ENCODE results near the gene LBHD2.
"Not testable (repeated sequence)": the region's sequence is repeated elsewhere in the genome, so short reads cannot be mapped to it uniquely, and the experiment has no call there.

The LBHD2 gene

GRCh38 chr14:103084021-103084919, at the start of gene LBHD2:
TSS of gene LBHD2 (plus strand) at chr14:103084210. CDS start at chr14:103086013, 1,803 bp downstream.
- DNase-seq = no peak

- no peak for DNase-seq
These were observed 42.5 kb upstream of the LBHD2 start for GRCh38 chr14:103041464-103041863.

- DNase-seq = no peak
These were observed 40.6 kb upstream of the LBHD2 start for GRCh38 chr14:103043257-103044015.

- no peak for DNase-seq
These were observed 38.6 kb upstream of the LBHD2 start for GRCh38 chr14:103045371-103045869.

- DNase-seq = not testable (repeated sequence)
These were observed 36.6 kb upstream of the LBHD2 start for GRCh38 chr14:103047453-103047852.

- no peak for DNase-seq
These were observed 33.1 kb upstream of the LBHD2 start for GRCh38 chr14:103050935-103051334.

- no peak for DNase-seq
These were observed 31.6 kb upstream of the LBHD2 start for GRCh38 chr14:103052407-103052806.

- no peak for DNase-seq
These were observed 28.3 kb upstream of the LBHD2 start for GRCh38 chr14:103055695-103056094.

GRCh38 chr14:103056322-103057027, 27.5 kb upstream of the LBHD2 start:
- DNase-seq = peak; percentile 55

GRCh38 chr14:103057028-103057371, 27.0 kb upstream of the LBHD2 start:
- DNase-seq = no peak

GRCh38 chr14:103057372-103058163, 26.4 kb upstream of the LBHD2 start, which contains the start of gene CDC42BPB:
TSS of gene CDC42BPB (minus strand) at chr14:103057549. CDS start at chr14:103057173, 376 bp downstream.
- peak; percentile 87 for DNase-seq

- DNase-seq = no peak
These were observed 25.6 kb upstream of the LBHD2 start for GRCh38 chr14:103058164-103059055.

- no peak for DNase-seq
These were observed 24.5 kb upstream of the LBHD2 start for GRCh38 chr14:103059556-103059955.

GRCh38 chr14:103061482-103061976, 22.5 kb upstream of the LBHD2 start:
- DNase-seq = no peak

- DNase-seq = no peak
These were observed 19.6 kb upstream of the LBHD2 start for GRCh38 chr14:103064436-103064835.

- no peak for DNase-seq
These were observed 19.0 kb upstream of the LBHD2 start for GRCh38 chr14:103064978-103065377.

- DNase-seq = no peak
These were observed 18.1 kb upstream of the LBHD2 start for GRCh38 chr14:103065861-103066260.

- no peak for DNase-seq
These were observed 17.6 kb upstream of the LBHD2 start for GRCh38 chr14:103066399-103066798.

GRCh38 chr14:103067231-103067954, 16.6 kb upstream of the LBHD2 start:
- DNase-seq = no peak
